Measurements from ENCODE around the gene WDR77.

WDR77 gene

GRCh38 chr1:111415461-111415860 lies 33.6 kb downstream of the WDR77 start:
- Histone ChIP-seq H3K4me3 (ENCODE audit: insufficient read depth, low read length, poor library complexity, severe bottlenecking) (no peak overlapping the region), H3K9me2 (replicated peaks; ENCODE audit: insufficient read depth, low read length) (no peaks in the 10 kb centered on the region), H3K36me3 (ENCODE audit: low read length) (no peaks in the 10 kb centered on the region), H3K9ac (ENCODE audit: low read length) (no peak overlapping the region), H3K9me3 (ENCODE audit: insufficient read depth, low read length) (no peaks in the 10 kb centered on the region), H3K27me3 (ENCODE audit: low read length) (no peaks in the 10 kb centered on the region), H3K4me2 (ENCODE audit: low read depth, low read length, poor library complexity, severe bottlenecking) (no peak overlapping the region), H4K20me1 (ENCODE audit: low read depth, low read length) (no peaks in the 10 kb centered on the region), H2AFZ (ENCODE audit: low read depth, low read length, severe bottlenecking) (no peak overlapping the region), H3F3A (ENCODE audit: insufficient read depth) (0 out of 2 replicates have a peak, but pooled peaks cover 4% of the 10 kb centered on the region), H3K79me2 (ENCODE audit: insufficient read depth, low read length) (no peaks in the 10 kb centered on the region), H3K27ac (ENCODE audit: low read depth, low read length) (no peak overlapping the region)
- TF ChIP-seq EZH2phosphoT487 (conservative IDR thresholded peaks at IDR 0.05; ENCODE audit: low read length) (no peak), CTCF (IDR thresholded peaks at IDR 0.05; ENCODE audit: insufficient read depth, low read length, poor library complexity, severe bottlenecking) (no peak)

- H3K4me3 ChIP-seq (ENCODE audit: insufficient read depth, low read length, poor library complexity, severe bottlenecking) = no peak overlapping the region
- no peaks in the 10 kb centered on the region for H3K36me3 ChIP-seq (ENCODE audit: low read length)
- H2AFZ ChIP-seq (ENCODE audit: low read depth, low read length, severe bottlenecking) = no peak overlapping the region
Observed at GRCh38 chr1:111414756-111415155, 34.3 kb downstream of the WDR77 start.

GRCh38 chr1:111412839-111413238 lies 36.2 kb downstream of the WDR77 start:
- Histone ChIP-seq H2AFZ (ENCODE audit: low read depth, low read length, severe bottlenecking) (no peak overlapping the region), H3K9me2 (replicated peaks; ENCODE audit: insufficient read depth, low read length) (no peaks in the 10 kb centered on the region), H3K36me3 (ENCODE audit: low read length) (no peaks in the 10 kb centered on the region), H4K20me1 (ENCODE audit: low read depth, low read length) (no peaks in the 10 kb centered on the region), H3K27me3 (ENCODE audit: low read length) (no peaks in the 10 kb centered on the region), H3K4me3 (ENCODE audit: insufficient read depth, low read length, poor library complexity, severe bottlenecking) (no peak overlapping the region), H3K27ac (ENCODE audit: low read depth, low read length) (no peak overlapping the region), H3K79me2 (ENCODE audit: insufficient read depth, low read length) (no peaks in the 10 kb centered on the region), H3F3A (ENCODE audit: insufficient read depth) (peaks cover 9% of the 10 kb centered on the region; the same call in 1 of the 2 replicates), H3K4me2 (ENCODE audit: low read depth, low read length, poor library complexity, severe bottlenecking) (no peak overlapping the region), H3K9me3 (ENCODE audit: insufficient read depth, low read length) (no peaks in the 10 kb centered on the region), H3K9ac (ENCODE audit: low read length) (no peak overlapping the region)
- no peak for TF ChIP-seq EZH2phosphoT487 (conservative IDR thresholded peaks at IDR 0.05; ENCODE audit: low read length)
- no peak for TF ChIP-seq CTCF (IDR thresholded peaks at IDR 0.05; ENCODE audit: insufficient read depth, low read length, poor library complexity, severe bottlenecking)

More at GRCh38 chr1:111414756-111415155, 34.3 kb downstream of the WDR77 start:
- Histone ChIP-seq H3F3A (ENCODE audit: insufficient read depth) (0 out of 2 replicates have a peak, but pooled peaks cover 4% of the 10 kb centered on the region), H3K9ac (ENCODE audit: low read length) (no peak overlapping the region), H3K4me2 (ENCODE audit: low read depth, low read length, poor library complexity, severe bottlenecking) (no peak overlapping the region), H3K9me2 (replicated peaks; ENCODE audit: insufficient read depth, low read length) (no peaks in the 10 kb centered on the region), H3K79me2 (ENCODE audit: insufficient read depth, low read length) (no peaks in the 10 kb centered on the region), H3K9me3 (ENCODE audit: insufficient read depth, low read length) (no peaks in the 10 kb centered on the region), H3K27me3 (ENCODE audit: low read length) (no peaks in the 10 kb centered on the region), H3K27ac (ENCODE audit: low read depth, low read length) (no peak overlapping the region), H4K20me1 (ENCODE audit: low read depth, low read length) (no peaks in the 10 kb centered on the region)
- TF ChIP-seq EZH2phosphoT487 (conservative IDR thresholded peaks at IDR 0.05; ENCODE audit: low read length) (no peak), CTCF (IDR thresholded peaks at IDR 0.05; ENCODE audit: insufficient read depth, low read length, poor library complexity, severe bottlenecking) (no peak)
